WI38 (cell line): ENCODE data around the gene BLTP2.

ENCODE experiments used
- H3K4me3 ChIP-seq: 2 replicates; pipeline ENCODE4 v1.5.1; 2011; ENCODE audit warnings: low read depth, mild to moderate bottlenecking, control low read depth, low read length
- TF ChIP-seq, protein P1 (sequence below): IDR thresholded peaks from 2 replicates; pipeline ENCODE4 v1.5.1; 2012; ENCODE audit warnings: low read depth, mild to moderate bottlenecking, control low read depth, low read length

Gene BLTP2

DNA sequence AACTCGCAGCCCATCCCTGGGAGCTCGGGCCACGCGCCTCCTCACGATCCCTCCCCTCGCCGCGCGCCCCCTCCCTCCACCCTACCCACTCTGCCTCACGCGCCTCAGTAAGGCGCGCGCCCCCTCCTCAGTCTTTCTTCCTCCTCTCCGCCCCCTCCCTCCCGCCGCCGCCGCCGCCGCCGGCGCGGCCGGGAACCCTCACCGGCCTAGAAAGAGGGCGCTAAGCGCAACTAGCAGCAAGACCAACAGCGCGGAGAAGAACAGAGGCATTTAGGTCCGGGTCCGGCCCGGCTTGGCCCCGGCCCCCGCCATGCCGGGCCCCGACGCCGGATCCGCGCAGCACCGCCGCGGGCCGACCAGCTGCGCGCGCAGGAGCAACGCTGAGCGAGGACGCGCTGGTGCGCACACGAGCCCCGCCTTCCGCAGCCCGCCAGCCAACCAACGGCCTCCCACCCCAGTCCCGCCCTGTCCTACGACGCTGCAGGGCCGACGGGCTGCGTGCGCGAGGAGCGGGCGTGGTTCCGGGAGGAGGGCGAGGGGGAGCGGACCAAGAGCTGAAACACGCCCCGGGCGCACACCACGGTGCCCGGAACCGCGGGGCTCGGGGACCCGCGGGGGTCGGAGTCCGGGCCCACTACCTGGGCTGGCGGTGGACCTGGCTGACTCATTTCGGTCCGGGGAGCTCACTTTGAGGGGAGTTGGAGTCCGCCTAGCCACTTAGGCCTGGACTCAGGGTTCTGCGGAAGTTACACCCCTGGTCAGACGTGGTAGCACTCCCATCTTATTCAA is at the start of gene BLTP2:
TSS of gene BLTP2 (minus strand) at position 372 of the 789 bp plus-strand sequence. CDS start at position 270, 102 bp downstream.
- TF ChIP-seq, protein P1, sequence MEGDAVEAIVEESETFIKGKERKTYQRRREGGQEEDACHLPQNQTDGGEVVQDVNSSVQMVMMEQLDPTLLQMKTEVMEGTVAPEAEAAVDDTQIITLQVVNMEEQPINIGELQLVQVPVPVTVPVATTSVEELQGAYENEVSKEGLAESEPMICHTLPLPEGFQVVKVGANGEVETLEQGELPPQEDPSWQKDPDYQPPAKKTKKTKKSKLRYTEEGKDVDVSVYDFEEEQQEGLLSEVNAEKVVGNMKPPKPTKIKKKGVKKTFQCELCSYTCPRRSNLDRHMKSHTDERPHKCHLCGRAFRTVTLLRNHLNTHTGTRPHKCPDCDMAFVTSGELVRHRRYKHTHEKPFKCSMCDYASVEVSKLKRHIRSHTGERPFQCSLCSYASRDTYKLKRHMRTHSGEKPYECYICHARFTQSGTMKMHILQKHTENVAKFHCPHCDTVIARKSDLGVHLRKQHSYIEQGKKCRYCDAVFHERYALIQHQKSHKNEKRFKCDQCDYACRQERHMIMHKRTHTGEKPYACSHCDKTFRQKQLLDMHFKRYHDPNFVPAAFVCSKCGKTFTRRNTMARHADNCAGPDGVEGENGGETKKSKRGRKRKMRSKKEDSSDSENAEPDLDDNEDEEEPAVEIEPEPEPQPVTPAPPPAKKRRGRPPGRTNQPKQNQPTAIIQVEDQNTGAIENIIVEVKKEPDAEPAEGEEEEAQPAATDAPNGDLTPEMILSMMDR: no peak
- H3K4me3 ChIP-seq: peak within 1 kb of the TSS; percentile 92

DNA sequence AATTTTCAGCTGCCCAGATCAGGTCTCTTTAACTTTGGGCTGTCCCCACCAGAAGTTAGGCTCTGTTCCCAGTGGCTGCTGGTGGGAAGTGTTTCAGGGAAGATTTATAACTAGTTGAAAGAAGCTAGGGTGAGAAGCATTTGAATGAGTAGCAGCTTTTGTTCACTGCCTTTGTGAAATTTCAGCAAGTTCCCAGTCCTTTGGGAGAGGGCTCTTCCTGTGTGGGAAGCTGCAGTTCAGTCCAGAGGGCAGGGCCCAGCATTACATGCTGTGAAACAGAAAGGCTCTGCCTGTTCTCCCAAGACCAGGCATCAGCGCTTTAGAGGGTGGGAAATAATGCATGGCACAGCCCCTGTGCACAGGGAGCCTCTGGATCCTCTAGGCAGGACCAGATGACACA is 48.9 kb upstream of the BLTP2 start:
- TF ChIP-seq, protein P1: no peak
- no peak overlapping the region for H3K4me3 ChIP-seq

DNA sequence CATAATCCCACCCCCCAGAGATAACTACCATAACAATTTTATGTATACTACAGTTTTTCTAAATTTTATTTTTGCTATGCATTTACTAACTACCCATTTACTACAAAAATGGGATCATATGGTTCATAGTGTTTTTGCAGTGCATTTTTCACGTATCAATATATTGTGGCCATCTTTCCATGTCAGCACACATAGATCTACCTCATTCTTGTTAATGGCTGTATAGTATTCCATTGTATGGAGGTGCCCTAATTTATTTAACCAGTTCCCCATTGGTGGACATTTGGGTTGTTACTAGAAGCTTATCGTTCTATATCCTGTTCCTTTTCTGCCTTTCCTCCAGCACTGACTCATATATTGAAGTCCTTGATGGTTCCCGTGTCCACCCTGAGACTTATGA is 44.1 kb upstream of the BLTP2 start:
- H3K4me3 ChIP-seq: no peak overlapping the region
- TF ChIP-seq, protein P1: no peak

GRCh38 chr17:28688481-28688880 is 43.5 kb upstream of the BLTP2 start:
- TF ChIP-seq, protein P1: no peak
- H3K4me3 ChIP-seq: no peak overlapping the region

DNA sequence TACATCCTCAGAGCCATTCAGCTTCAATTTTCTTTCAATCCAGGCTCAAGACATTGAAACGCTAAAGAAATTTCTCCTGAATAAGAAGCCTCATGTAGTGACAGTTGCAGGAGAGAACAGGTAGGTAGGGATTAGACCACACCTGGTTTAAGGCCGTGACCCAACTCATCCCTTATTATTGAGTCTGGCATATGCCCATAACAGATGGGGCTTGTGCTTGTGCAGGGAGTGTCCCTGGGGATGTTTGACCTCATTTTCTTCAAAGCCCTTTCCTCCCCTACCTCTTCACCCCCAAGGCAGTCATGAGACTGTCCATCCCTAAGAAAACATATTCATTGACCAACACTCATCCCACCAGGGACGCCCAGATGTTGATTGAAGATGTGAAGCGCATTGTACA is 41.3 kb upstream of the BLTP2 start:
- no peak overlapping the region for H3K4me3 ChIP-seq
- TF ChIP-seq, protein P1: no peak

DNA sequence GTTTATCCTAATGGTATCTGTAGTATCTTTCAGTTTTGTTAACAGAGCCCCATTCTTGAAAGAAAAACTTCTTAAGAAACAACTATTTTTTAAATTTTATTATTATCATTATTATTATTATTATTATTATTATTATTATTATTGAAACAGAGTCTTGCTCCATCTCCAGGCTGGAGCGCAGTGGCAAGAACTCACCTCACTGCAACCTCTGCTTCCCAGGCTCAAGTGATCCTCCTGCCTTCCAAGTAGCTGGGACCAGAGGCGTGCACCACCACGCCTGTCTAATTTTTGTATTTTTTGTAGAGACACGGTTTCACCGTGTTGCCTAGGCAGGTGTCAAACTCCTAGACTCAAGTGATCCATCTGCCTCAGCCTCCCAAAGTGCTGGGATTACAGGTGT is 40.4 kb upstream of the BLTP2 start:
- H3K4me3 ChIP-seq: no peak overlapping the region
- TF ChIP-seq, protein P1: no peak

GRCh38 chr17:28684963-28685362 is 40.0 kb upstream of the BLTP2 start:
- H3K4me3 ChIP-seq: no peak overlapping the region
- TF ChIP-seq, protein P1: no peak
